Measurements from ENCODE around the gene FAM78B.

- TF ChIP-seq POLR2AphosphoS5 (IDR thresholded peaks at IDR 0.05; ENCODE audit: insufficient read depth, low read depth, low read length) (no peak), MAX (IDR thresholded peaks at IDR 0.05; ENCODE audit: insufficient read depth, insufficient read length) (no peak), CTCF (IDR thresholded peaks at IDR 0.05; ENCODE audit: extremely low read depth in 1 of 2, insufficient read depth in 1 of 2, low read depth in 1 of 2, low read length in 2 of 2) (no peak), EZH2 (IDR thresholded peaks at IDR 0.05; ENCODE audit: borderline replicate concordance, low read depth, low read length, severe bottlenecking) (no peak), POLR2A (IDR thresholded peaks at IDR 0.05; ENCODE audit: low read depth, low read length) (no peak), JUN (IDR thresholded peaks at IDR 0.05; ENCODE audit: borderline replicate concordance, insufficient read depth, insufficient read length, low read depth) (no peak), MYC (IDR thresholded peaks at IDR 0.05; ENCODE audit: low read depth, low read length) (no peak), FOS (IDR thresholded peaks at IDR 0.05; ENCODE audit: borderline replicate concordance, insufficient read depth, low read length) (no peak)
Observed at GRCh38 chr1:166062421-166063070, 104.3 kb downstream of the FAM78B start.
